ENCODE results near the gene NKTR.

DNA sequence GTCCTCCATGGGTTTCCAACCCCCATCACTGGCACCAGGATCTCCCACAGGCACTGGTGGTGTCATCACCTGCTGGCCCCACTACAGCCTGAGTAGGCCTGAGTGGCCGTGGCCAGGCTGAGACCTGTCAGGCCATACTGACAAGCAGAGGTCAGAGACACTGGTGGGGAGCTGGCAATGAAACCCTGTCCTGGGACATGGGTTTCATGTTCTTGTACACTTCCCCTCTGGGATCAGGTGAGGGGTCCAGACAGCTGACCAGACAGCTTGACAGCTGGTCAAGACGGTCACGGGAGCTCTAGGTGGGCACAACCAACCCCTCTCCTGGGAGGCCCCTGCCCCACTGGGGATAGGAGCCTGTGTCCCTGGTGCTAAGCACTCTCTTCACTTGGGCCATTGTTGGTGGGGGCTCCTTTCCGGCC is 66.1 kb downstream of the NKTR start:
- TF ChIP-seq, protein P1, sequence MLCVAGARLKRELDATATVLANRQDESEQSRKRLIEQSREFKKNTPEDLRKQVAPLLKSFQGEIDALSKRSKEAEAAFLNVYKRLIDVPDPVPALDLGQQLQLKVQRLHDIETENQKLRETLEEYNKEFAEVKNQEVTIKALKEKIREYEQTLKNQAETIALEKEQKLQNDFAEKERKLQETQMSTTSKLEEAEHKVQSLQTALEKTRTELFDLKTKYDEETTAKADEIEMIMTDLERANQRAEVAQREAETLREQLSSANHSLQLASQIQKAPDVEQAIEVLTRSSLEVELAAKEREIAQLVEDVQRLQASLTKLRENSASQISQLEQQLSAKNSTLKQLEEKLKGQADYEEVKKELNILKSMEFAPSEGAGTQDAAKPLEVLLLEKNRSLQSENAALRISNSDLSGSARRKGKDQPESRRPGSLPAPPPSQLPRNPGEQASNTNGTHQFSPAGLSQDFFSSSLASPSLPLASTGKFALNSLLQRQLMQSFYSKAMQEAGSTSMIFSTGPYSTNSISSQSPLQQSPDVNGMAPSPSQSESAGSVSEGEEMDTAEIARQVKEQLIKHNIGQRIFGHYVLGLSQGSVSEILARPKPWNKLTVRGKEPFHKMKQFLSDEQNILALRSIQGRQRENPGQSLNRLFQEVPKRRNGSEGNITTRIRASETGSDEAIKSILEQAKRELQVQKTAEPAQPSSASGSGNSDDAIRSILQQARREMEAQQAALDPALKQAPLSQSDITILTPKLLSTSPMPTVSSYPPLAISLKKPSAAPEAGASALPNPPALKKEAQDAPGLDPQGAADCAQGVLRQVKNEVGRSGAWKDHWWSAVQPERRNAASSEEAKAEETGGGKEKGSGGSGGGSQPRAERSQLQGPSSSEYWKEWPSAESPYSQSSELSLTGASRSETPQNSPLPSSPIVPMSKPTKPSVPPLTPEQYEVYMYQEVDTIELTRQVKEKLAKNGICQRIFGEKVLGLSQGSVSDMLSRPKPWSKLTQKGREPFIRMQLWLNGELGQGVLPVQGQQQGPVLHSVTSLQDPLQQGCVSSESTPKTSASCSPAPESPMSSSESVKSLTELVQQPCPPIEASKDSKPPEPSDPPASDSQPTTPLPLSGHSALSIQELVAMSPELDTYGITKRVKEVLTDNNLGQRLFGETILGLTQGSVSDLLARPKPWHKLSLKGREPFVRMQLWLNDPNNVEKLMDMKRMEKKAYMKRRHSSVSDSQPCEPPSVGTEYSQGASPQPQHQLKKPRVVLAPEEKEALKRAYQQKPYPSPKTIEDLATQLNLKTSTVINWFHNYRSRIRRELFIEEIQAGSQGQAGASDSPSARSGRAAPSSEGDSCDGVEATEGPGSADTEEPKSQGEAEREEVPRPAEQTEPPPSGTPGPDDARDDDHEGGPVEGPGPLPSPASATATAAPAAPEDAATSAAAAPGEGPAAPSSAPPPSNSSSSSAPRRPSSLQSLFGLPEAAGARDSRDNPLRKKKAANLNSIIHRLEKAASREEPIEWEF (CRISPR knock-in tag; IDR thresholded peaks at IDR 0.05) = no peak
- TF ChIP-seq ZBTB8A (IDR thresholded peaks at IDR 0.05; ENCODE audit: partially characterized antibody) = no peak
- TF ChIP-seq RBBP5 (IDR thresholded peaks at IDR 0.05; ENCODE audit: borderline replicate concordance, insufficient read depth, low read length, poor library complexity, severe bottlenecking) = no peak
- TF ChIP-seq TEAD4 (IDR thresholded peaks at IDR 0.05; ENCODE audit: low read length) = no peak
- TF ChIP-seq TEAD4 (CRISPR knock-in tag; IDR thresholded peaks at IDR 0.05; ENCODE audit: borderline replicate concordance) = no peak
- TF ChIP-seq, protein P2, sequence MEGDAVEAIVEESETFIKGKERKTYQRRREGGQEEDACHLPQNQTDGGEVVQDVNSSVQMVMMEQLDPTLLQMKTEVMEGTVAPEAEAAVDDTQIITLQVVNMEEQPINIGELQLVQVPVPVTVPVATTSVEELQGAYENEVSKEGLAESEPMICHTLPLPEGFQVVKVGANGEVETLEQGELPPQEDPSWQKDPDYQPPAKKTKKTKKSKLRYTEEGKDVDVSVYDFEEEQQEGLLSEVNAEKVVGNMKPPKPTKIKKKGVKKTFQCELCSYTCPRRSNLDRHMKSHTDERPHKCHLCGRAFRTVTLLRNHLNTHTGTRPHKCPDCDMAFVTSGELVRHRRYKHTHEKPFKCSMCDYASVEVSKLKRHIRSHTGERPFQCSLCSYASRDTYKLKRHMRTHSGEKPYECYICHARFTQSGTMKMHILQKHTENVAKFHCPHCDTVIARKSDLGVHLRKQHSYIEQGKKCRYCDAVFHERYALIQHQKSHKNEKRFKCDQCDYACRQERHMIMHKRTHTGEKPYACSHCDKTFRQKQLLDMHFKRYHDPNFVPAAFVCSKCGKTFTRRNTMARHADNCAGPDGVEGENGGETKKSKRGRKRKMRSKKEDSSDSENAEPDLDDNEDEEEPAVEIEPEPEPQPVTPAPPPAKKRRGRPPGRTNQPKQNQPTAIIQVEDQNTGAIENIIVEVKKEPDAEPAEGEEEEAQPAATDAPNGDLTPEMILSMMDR (IDR thresholded peaks at IDR 0.05 in 2 of 3, conservative IDR thresholded peaks at IDR 0.05 in 1 of 3; ENCODE audit: insufficient read depth in 2 of 3, low read depth in 1 of 3, low read length in 3 of 3) = no peak
- TF ChIP-seq, protein P3, sequence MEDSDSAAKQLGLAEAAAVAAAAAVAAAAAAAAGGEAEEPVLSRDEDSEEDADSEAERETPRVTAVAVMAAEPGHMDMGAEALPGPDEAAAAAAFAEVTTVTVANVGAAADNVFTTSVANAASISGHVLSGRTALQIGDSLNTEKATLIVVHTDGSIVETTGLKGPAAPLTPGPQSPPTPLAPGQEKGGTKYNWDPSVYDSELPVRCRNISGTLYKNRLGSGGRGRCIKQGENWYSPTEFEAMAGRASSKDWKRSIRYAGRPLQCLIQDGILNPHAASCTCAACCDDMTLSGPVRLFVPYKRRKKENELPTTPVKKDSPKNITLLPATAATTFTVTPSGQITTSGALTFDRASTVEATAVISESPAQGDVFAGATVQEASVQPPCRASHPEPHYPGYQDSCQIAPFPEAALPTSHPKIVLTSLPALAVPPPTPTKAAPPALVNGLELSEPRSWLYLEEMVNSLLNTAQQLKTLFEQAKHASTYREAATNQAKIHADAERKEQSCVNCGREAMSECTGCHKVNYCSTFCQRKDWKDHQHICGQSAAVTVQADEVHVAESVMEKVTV (CRISPR knock-in tag; IDR thresholded peaks at IDR 0.05) = no peak
- no peak for TF ChIP-seq XRCC5 (IDR thresholded peaks at IDR 0.05; ENCODE audit: low read depth, low read length)
- TF ChIP-seq, protein P4, sequence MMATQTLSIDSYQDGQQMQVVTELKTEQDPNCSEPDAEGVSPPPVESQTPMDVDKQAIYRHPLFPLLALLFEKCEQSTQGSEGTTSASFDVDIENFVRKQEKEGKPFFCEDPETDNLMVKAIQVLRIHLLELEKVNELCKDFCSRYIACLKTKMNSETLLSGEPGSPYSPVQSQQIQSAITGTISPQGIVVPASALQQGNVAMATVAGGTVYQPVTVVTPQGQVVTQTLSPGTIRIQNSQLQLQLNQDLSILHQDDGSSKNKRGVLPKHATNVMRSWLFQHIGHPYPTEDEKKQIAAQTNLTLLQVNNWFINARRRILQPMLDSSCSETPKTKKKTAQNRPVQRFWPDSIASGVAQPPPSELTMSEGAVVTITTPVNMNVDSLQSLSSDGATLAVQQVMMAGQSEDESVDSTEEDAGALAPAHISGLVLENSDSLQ (IDR thresholded peaks at IDR 0.05) = no peak
- TF ChIP-seq POLR2AphosphoS2 (IDR thresholded peaks at IDR 0.05; ENCODE audit: low read length) = no peak
- TF ChIP-seq TBL1XR1 (IDR thresholded peaks at IDR 0.05; ENCODE audit: low read length in 2 of 2) = no peak
- TF ChIP-seq RCOR1 (IDR thresholded peaks at IDR 0.05; ENCODE audit: borderline replicate concordance in 1 of 2, low read depth in 2 of 2, low read length in 2 of 2) = no peak
- TF ChIP-seq CBX2 (IDR thresholded peaks at IDR 0.05; ENCODE audit: insufficient read depth, low read length, poor library complexity, severe bottlenecking) = no peak
- TF ChIP-seq ZNF696 (CRISPR knock-in tag; conservative IDR thresholded peaks at IDR 0.05) = no peak

All from K562 (cell line).